ENCODE data around the gene IDH3B.

GRCh38 chr20:2651772-2652723 lies 12.0 kb downstream of the IDH3B start, which contains the start of gene NOP56:
- TF ChIP-seq CTCF (IDR thresholded peaks at IDR 0.05) (no peak), EZH2 (IDR thresholded peaks at IDR 0.05; ENCODE audit: borderline replicate concordance, insufficient read depth, low read depth, low read length, poor library complexity, severe bottlenecking) (no peak)
